Heart left ventricle (tissue), 16 donors: ENCODE measurements around the gene ABI1. TPM values are rescaled to one million over a fixed set of nuclear protein-coding genes. Genes with fewer than 3 reads are reported as not detected.

Experiments used
- ATAC-seq, 4 donors: fragments of 200-7000 bp; cut with Tn5 transposase; one replicate each; pipeline ENCODE4 v1.9.1; 2020 to 2022; ENCODE audit warnings: moderate library complexity in 4 of 4, mild to moderate bottlenecking in 3 of 4, moderate number of reproducible peaks in 1 of 4
- DNase-seq, 5 donors: peaks; one replicate each; pipeline ENCODE4 v3.0.0-alpha.2; 2020
- H3K27ac ChIP-seq, 12 donors: fragments of 200-600 bp; sonication (generic) in 4 of 12; one replicate each; pipeline versions ENCODE4 v1.5.0 to v1.8.0; 2016 to 2022; ENCODE audit warnings: mild to moderate bottlenecking in 2 of 12
- H3K27me3 ChIP-seq, 9 donors: fragments of 200-600 bp; sonication (generic) in 2 of 9; one replicate each; pipeline versions ENCODE4 v1.5.1 to v1.8.0; 2016 to 2022; ENCODE audit warnings: mild to moderate bottlenecking in 3 of 9
- H3K36me3 ChIP-seq, 9 donors: fragments of 200-600 bp; sonication (generic) in 2 of 9; one replicate each; pipeline versions ENCODE4 v1.5.0 to v1.8.0; 2018 to 2022; ENCODE audit warnings: mild to moderate bottlenecking in 2 of 9
- H3K4me1 ChIP-seq, 12 donors: fragments of 200-600 bp; sonication (generic) in 4 of 12; one replicate each; pipeline versions ENCODE4 v1.5.0 to v1.8.0; 2016 to 2022; ENCODE audit warnings: mild to moderate bottlenecking in 3 of 12
- H3K4me3 ChIP-seq, 12 donors: fragments of 200-600 bp; sonication (generic) in 4 of 12; one replicate each; pipeline versions ENCODE4 v1.5.0 to v1.8.0; 2017 to 2022; ENCODE audit warnings: mild to moderate bottlenecking in 9 of 12, moderate library complexity in 4 of 12
- H3K9me3 ChIP-seq, 12 donors: fragments of 200-600 bp; sonication (generic) in 4 of 12; one replicate each; pipeline versions ENCODE4 v1.5.0 to v1.8.0; 2016 to 2022; ENCODE audit warnings: mild to moderate bottlenecking in 1 of 12
- POLR2A ChIP-seq, 2 donors: fragments of 450-650 bp; IDR thresholded peaks; one replicate each; pipeline ENCODE4 v1.6.1; 2017; ENCODE audit warnings: antibody characterized with exemption in 2 of 2, mild to moderate bottlenecking in 2 of 2, moderate library complexity in 2 of 2
- WGBS, 4 donors: extraction: QIAGEN DNeasy Blood & Tissue Kit in 2 of 4; methylation state at CpG; one replicate each; pipeline versions ENCODE4 v1.1.5 to v1.1.7; 2013 to 2018; 5-methylcytosine and 5-hydroxymethylcytosine counted together
- intact Hi-C, 10 donors: fragments of 100-400 bp; cut with DNase I; formaldehyde crosslinking; loops; one replicate each; pipeline versions ENCODE4 v1.11.1 to v1.14.2; 2022
- polyA plus RNA-seq, 2 donors: library from polyadenylated mRNA; stranded (reverse); fragments of 200-250 nt; gene quantifications; one replicate each; pipeline ENCODE4 v1.2.3, GENCODE V29; 2013
- total RNA-seq, 9 donors: library from RNA; depleted of rRNA in 2 of 9; stranded (reverse); fragments of >200 nt in 2 of 9; fragmentation: NEBNext Ultra II Directional in 3 of 9; extraction: Animal tissue kit (Norgen Biotek cat#: 25700) in 3 of 9; gene quantifications; one replicate each; pipeline versions ENCODE4 v1.1.0 to v1.2.4, GENCODE V29; 2016 to 2023
- TF ChIP-seq, protein P1 (sequence below), 12 donors: fragments of 200-600 bp; sonication (generic) in 4 of 12; IDR thresholded peaks; one replicate each; pipeline versions ENCODE4 v1.5.0 to v1.8.0; 2018 to 2022; ENCODE audit warnings: antibody characterized with exemption in 12 of 12, mild to moderate bottlenecking in 5 of 12
- donor health status: ischemic (EF 13 %, LVEDD 7.1; RV severe dilation, severe dysfunction).
- donor health status: healthy with polysubstance abuse.
- donor health status: DM: no; HTN: yes; CAD: no.
- donor health status: DM: no; HTN: no; CAD: no.
- donor health status: ischemic (EF 25% LVEDD 6.9; RV normal size, moderate dysfunction).
- donor health status: ischemic (EF 25% LVEDD 5.7; RV mildly dilated, moderate dysfunction).
- donor health status: healthy.
- donor health status: DM: yes; HTN: yes; CAD: no.
- donor health status: ischemic (EF 35%, LVEDD 5.7; RV mildly dilated, moderate dysfunction).
- donor health status: nonischemic (EF 11% LVEDD 7.7; RV severe dilation, severe dysfunction).
- donor health status: DM: yes; HTN: yes; CAD: no.
- donor health status: PGD.
- donor health status: ischemic (EF 29% LVEDD 5.4; RV normal size, mild dysfunction).
- donor health status: nonischemic (EF 23%, LVEDD 6.1; RV moderate dilation, normal function).

ABI1 gene
- total and polyA plus RNA-seq, 11 donors: 8.5 to 50.0 (median 25.6) TPM

DNA sequence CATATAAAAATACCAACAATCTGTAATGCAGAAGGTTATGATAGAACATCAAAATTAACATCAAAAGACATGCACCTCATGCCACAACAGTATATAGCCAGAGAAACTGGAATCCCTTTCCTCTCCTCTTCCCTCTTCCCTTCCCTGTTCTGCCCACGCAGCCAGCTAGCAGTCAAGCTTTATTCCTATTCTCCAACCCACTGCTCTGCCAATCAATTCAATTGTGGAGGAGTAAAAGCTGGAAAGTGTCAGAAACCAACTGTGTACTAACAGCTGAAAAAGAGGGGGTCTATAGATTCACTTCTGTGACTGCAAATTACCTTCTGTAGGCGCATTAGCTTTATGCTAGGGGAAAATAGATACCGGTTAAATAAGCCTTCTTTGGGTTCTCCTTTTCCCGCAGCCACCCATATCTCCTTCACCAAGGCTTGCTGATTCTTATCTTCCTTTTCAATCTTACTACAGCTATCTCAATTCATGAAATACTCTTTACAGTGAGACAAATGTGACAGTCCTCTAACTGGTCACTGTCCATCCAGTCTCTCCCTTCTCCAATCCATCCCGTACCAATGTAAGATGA is 16.3 kb downstream of the ABI1 start:
- H3K4me1 ChIP-seq: peaks cover 0 to 36% (median 19%) of the 10 kb centered on the region in 12 donors

DNA sequence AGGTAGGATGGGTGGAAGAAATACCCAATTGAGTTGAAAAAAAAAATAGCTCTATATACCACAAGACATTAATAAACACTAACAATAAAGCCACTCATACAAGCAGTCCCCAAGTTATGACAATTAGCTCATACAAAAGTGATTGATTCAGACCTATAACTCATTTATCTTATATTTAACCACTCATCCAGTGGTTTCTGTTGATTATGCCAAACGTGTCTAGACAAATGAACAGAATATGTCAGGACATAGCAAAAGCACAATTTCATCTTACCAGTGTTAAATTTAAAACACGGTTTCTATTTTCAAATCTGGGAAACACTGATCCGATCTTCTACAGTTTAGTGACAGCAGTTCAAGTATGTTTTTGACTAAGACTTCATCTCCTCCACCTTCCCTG is 17.0 kb downstream of the ABI1 start:
- H3K27me3 ChIP-seq: no peaks in the 10 kb centered on the region
- intact Hi-C loops: loop anchor here in 1 of 10 donors (10.0 kb wide), 1 partner anchor 49 kb away; no protein-coding TSS in a partner anchor
- no peaks in the 10 kb centered on the region for H3K9me3 ChIP-seq
- ATAC-seq (no peak), DNase-seq (no peak)
- TF ChIP-seq, protein P1, sequence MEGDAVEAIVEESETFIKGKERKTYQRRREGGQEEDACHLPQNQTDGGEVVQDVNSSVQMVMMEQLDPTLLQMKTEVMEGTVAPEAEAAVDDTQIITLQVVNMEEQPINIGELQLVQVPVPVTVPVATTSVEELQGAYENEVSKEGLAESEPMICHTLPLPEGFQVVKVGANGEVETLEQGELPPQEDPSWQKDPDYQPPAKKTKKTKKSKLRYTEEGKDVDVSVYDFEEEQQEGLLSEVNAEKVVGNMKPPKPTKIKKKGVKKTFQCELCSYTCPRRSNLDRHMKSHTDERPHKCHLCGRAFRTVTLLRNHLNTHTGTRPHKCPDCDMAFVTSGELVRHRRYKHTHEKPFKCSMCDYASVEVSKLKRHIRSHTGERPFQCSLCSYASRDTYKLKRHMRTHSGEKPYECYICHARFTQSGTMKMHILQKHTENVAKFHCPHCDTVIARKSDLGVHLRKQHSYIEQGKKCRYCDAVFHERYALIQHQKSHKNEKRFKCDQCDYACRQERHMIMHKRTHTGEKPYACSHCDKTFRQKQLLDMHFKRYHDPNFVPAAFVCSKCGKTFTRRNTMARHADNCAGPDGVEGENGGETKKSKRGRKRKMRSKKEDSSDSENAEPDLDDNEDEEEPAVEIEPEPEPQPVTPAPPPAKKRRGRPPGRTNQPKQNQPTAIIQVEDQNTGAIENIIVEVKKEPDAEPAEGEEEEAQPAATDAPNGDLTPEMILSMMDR (IDR thresholded peaks at IDR 0.05): no peak
- TF ChIP-seq POLR2A (IDR thresholded peaks at IDR 0.05): no peak
- H3K4me1 ChIP-seq: peaks cover 0 to 32% (median 19%) of the 10 kb centered on the region in 12 donors
- no peaks in the 10 kb centered on the region for H3K36me3 ChIP-seq
- no peak overlapping the region for H3K4me3 ChIP-seq
- WGBS, 4 donors: 33 to 44% (median 40%) methylated on average over 3 of the region's 3 CpGs
- no peak overlapping the region for H3K27ac ChIP-seq

More for the DNA sequence above, 16.3 kb downstream of the ABI1 start:
- no peaks in the 10 kb centered on the region for H3K36me3 ChIP-seq
- H3K9me3 ChIP-seq: no peaks in the 10 kb centered on the region
- no peak for TF ChIP-seq POLR2A (IDR thresholded peaks at IDR 0.05)
- TF ChIP-seq, protein P1 (IDR thresholded peaks at IDR 0.05): no peak
- intact Hi-C loops: loop anchor here in 1 of 10 donors (10.0 kb wide), 1 partner anchor 50 kb away; no protein-coding TSS in a partner anchor
- no peak overlapping the region for H3K27ac ChIP-seq
- WGBS, 4 donors: 49 to 74% (median 67%) methylated on average over 5 of the region's 5 CpGs
- DNase-seq (no peak), ATAC-seq (no peak)
- no peak overlapping the region for H3K4me3 ChIP-seq
- no peaks in the 10 kb centered on the region for H3K27me3 ChIP-seq

DNA sequence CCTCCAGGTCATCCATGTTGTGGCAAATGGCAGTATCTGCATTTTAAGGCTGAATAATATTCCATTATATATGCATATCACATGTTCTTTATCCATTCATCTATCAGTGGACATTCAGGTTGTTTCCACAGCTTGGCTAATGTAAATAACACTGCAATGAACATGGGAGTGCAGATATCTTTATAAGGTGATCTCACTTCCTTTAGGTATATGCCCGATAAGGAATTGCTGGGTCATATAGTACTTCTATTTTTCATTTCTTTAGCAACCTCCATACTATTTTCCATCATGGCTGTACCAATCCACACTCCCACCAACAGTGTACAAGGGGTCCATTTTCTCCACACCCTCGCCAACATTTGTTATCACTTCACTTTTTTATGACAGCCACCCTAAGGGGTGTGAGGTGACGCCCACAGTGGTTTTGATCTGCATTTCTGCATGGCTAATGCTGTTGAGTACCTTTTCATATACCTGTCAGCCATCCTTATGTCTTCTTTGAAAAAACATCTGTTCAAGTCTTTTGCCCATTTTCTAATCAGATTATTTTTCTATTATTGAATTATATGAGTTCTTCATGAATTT is 18.9 kb downstream of the ABI1 start:
- Histone ChIP-seq H3K4me3 (no peak overlapping the region), H3K27me3 (no peaks in the 10 kb centered on the region), H3K36me3 (no peaks in the 10 kb centered on the region), H3K4me1 (peaks cover 0 to 38% (median 19%) of the 10 kb centered on the region in 12 donors), H3K27ac (no peak overlapping the region), H3K9me3 (no peaks in the 10 kb centered on the region)
- 65 to 95% (median 76%) methylated on average over 3 of the region's 3 CpGs for WGBS, 4 donors
- ATAC-seq (no peak), DNase-seq (no peak)
- no peak for TF ChIP-seq POLR2A (IDR thresholded peaks at IDR 0.05)
- TF ChIP-seq, protein P1 (IDR thresholded peaks at IDR 0.05): no peak
- intact Hi-C loops: loop anchor here in 1 of 10 donors (10.0 kb wide), 1 partner anchor 47 kb away; no protein-coding TSS in a partner anchor

DNA sequence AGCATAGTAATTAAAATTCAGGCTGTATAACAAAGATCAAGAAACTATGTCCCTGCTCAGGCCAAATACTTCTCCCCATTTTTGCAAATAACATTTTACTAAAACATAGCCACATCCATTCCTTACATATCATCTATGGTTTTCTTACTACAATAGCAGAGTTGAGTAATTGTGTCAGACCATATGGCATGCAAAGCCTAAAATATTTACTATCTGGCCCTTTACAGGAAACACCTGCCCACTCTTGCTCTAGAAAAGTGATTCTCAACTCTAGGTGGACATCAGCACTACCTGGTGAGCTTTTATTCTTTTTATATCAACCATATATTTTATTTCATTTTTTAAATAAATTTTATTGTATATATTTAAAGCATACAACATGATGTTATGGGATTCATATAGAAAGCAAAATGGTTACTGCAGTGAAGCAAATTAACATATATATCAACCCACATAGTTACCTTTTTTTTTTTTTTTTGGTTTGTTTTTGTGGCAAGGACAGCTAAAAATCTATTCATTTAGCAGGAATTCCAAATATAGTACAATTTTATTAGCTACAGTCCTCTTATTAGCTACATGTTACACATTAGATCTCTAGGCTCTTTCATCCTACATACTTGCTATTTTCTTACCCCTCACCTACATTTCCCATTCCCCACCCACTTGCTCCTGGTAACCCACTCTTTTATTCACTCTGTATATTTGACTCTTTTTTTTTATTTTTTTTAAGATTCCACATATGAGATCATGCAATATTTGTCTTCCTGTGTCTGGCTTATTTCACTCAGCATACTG is 19.6 kb downstream of the ABI1 start:
- intact Hi-C loops: loop anchor here in 1 of 10 donors (10.0 kb wide), 1 partner anchor 46 kb away; no protein-coding TSS in a partner anchor
- H3K9me3 ChIP-seq: no peaks in the 10 kb centered on the region
- H3K27ac ChIP-seq: no peak overlapping the region
- no peaks in the 10 kb centered on the region for H3K36me3 ChIP-seq
- TF ChIP-seq POLR2A (IDR thresholded peaks at IDR 0.05): no peak
- TF ChIP-seq, protein P1 (IDR thresholded peaks at IDR 0.05): no peak
- DNase-seq (no peak), ATAC-seq (no peak)
- peaks cover 0 to 39% (median 19%) of the 10 kb centered on the region in 12 donors for H3K4me1 ChIP-seq
- no peak overlapping the region for H3K4me3 ChIP-seq
- no peaks in the 10 kb centered on the region for H3K27me3 ChIP-seq
